ENCODE measurements around the gene KHDC4. TPM values are rescaled to one million over a fixed set of nuclear protein-coding genes. Genes with fewer than 3 reads are reported as not detected.
"Not testable (repeated sequence)": the region's sequence is repeated elsewhere in the genome, so short reads cannot be mapped to it uniquely, and the experiment has no call there.

The KHDC4 gene
- polyA plus RNA-seq, 4 donors, result 36.0 to 80.9 (median 53.2) TPM

DNA sequence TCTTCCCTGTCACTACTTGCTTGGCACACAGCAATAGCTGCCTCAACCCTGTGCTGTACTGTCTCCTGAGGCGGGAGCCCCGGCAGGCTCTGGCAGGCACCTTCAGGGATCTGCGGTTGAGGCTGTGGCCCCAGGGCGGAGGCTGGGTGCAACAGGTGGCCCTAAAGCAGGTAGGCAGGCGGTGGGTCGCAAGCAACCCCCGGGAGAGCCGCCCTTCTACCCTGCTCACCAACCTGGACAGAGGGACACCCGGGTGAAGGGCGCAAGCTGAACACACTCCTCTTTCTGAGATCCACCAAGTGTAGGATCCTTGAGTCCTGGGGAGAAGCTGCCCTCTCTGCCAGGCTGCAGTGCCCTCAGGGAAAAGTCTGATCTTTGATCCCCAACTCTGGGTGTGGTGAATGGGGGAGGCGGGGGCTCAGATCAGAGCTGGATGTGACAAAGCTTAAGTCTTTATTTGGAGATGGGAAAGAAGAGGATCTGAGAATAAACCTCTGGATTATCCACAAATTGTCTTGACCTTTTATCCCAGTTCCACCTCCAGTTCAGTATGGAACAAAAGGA, 8.4 kb upstream of the KHDC4 start:
- DNase-seq (ENCODE audit: low read depth in 4 of 4, low spot score in 3 of 4), result no peak

DNA sequence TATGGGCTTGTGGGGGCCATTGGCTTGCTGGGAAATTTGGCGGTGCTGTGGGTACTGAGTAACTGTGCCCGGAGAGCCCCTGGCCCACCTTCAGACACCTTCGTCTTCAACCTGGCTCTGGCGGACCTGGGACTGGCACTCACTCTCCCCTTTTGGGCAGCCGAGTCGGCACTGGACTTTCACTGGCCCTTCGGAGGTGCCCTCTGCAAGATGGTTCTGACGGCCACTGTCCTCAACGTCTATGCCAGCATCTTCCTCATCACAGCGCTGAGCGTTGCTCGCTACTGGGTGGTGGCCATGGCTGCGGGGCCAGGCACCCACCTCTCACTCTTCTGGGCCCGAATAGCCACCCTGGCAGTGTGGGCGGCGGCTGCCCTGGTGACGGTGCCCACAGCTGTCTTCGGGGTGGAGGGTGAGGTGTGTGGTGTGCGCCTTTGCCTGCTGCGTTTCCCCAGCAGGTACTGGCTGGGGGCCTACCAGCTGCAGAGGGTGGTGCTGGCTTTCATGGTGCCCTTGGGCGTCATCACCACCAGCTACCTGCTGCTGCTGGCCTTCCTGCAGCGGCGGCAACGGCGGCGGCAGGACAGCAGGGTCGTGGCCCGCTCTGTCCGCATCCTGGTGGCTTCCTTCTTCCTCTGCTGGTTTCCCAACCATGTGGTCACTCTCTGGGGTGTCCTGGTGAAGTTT, 7.8 kb upstream of the KHDC4 start:
- no peak for DNase-seq (ENCODE audit: low read depth in 4 of 4, low spot score in 3 of 4)

DNA sequence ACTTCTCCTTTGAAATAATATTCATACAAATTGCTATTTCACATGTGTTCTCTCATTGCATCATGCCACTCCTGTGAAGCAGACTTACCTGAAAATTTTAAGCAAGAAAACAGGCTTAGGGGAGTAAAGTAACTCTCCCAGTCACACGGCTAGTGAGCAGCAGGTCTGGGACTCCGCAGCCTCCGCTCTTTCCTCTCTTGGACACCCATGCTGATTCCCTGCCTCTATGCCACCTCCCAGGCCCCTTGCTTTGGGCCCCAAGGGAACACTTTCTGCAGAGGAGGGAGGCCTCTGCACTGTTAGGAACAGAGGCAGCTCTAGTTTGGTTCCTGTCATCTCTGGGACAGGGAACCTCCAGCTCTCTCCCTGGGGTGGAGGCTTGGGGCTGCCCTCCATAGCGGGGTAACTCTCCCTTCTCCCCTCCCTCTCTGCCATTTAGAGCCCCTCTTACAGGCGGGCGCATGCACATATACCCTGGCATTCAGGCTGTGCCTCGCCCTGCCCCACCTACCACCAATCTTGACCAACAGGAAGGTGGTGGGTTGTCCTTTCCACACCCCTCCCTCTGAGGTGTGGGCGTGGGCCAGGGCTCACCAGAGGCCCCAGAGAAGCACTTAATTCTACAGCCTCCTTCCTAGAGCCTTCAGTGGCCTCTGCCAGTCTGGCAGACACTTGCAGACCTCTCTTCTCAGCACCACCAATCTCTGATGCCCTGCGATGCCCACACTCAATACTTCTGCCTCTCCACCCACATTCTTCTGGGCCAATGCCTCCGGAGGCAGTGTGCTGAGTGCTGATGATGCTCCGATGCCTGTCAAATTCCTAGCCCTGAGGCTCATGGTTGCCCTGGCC, 7.0 kb upstream of the KHDC4 start, which contains the start of gene RXFP4:
Gene RXFP4, plus strand, starts transcription at position 646 of the 852 bp plus-strand sequence. Its CDS starts 72 bp downstream, at position 718.
- DNase-seq (ENCODE audit: low read depth in 4 of 4, low spot score in 3 of 4), result no peak

DNA sequence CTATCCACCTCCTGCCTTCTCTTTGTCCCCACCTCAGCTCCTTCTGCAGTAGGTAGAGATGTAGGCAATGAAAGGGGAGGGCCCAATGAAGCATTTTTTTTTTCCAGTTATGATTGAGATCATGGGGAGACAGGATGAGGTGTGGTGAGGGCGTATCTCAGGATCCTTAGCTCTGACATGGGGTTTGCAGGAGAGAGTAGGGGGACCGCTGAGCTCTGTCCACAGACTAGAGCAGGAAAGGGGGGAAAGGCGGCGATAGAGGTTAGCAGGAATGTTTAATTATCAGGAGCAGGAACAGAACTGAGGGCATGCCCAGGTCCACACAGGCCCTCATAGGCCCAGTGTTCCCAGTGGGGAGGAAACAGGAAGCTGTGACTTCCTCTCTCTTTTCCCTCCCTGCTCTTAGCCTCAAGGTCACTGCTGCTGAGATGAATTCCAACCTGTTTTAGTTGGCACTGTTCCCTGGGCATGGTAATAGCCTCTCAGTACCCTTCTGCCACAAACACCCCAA, 6.3 kb upstream of the KHDC4 start:
- no peak for DNase-seq (ENCODE audit: low read depth in 4 of 4, low spot score in 3 of 4)

DNA sequence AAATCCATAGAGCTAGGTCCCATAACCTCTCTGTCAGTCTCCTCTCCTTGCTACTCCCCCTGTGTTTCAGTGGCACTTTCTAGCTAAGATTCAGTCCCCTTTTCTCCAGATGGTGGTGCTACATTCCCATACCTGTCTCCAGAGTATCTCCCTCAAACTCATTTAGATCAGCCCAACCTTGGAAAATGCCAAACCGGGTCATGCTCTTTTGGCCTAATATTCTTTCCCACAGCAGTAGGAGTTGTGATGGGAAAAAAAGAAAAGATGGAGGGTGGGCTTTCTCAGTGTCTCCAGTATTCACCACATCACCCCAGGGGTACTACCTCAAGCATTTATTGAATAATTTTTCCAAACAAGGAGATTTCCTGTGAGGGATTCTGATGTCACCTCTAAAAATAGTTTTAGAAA, 4.0 kb upstream of the KHDC4 start:
- peak in 1 of 4 donors; percentile 64 for DNase-seq (ENCODE audit: low read depth in 4 of 4, low spot score in 3 of 4)

DNA sequence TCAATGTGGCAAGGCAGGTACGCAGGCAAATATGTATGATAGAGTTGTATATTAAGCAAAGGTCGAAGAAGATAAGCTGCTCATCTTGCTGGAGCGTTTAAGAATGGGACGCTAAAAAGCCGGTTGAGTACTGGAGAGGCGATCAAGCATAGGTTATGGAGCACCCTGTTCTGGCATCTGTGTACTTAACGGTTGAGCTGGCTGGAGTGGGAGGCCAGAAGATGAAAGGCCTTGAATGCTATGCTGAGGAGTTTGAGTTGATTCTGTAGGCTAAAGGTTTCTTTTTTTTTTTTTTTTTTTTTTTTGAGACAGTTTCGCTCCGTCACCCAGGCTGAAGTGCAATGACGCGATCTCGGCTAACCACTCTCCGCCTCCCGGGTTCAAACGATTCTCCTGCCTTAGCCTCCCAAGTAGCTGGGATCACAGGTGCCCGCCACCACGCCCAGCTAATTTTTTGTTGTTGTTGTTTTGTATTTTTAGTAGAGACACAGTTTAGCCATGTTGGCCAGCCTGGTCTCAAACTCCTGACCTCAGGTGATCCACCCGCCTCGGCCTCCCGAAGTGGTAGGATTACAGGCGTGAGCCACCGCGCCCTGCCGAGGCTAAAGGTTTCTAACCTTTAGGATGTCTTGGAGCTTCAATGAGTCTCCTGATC, 850 bp upstream of the KHDC4 start:
- no peak for DNase-seq (ENCODE audit: low read depth in 4 of 4, low spot score in 3 of 4)

DNA sequence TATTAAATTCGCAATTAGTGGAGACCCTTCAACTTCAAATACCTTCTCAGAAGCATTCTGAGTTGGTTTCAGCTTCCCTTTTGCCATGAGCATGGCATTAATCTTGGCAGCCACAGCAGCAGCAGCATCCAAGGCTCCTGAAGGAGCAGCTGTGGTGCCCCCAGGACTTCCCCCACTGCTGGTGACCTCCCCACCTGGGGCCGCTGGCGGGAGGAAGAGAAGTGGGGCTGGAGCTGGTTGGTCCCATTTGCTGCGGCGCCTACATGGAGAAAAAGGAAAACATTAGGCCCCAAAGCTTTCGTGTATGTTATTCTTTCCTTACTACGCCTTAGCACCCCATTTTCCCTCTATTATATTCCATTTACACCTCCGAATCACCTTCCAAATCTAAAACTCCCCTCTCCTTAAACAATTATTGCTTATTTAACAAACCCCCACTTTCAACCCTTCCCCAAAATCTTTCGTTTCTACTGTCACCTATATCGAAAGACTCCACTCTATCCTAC, 569 bp downstream of the KHDC4 start:
- no peak for DNase-seq (ENCODE audit: low read depth in 4 of 4, low spot score in 3 of 4)

DNA sequence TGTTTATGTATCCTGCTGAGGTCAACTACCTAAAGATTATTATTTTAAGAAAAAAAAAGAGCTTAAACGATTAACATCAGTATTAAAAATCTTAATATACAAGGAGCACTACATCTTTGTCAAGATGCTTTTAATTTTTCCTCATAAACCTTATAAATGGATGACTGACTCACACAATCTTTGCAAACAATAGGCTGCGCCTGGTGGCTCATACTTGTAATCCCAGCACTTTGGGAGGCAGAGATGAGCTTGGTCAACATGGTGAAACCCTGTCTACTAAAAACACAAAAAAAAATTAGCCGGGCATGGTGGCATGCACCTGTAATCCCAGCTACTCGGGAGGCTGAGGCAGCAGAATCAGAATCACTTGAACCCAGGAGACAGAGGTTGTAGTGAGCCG, 1.7 kb downstream of the KHDC4 start:
- DNase-seq (ENCODE audit: low read depth in 4 of 4, low spot score in 3 of 4), result no peak

DNA sequence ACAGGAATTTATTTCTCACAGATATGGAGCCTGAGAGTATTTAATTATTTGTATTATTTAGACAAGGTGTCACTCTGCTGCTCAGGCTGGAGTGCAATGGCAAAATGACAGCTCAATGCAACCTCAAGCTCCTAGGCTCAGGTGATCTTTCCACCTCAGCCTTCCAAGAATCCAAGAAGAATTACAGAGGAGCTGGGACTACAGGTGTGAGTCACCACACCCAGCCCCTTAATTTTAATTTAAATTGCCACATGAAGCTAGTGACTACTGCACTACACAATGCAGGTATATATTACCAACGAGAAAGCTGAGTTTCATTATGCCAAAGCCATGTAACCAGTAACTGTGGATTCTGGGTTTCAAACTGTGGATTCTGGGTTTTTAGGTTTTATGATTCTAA, 2.1 kb downstream of the KHDC4 start:
- no peak for DNase-seq (ENCODE audit: low read depth in 4 of 4, low spot score in 3 of 4)

DNA sequence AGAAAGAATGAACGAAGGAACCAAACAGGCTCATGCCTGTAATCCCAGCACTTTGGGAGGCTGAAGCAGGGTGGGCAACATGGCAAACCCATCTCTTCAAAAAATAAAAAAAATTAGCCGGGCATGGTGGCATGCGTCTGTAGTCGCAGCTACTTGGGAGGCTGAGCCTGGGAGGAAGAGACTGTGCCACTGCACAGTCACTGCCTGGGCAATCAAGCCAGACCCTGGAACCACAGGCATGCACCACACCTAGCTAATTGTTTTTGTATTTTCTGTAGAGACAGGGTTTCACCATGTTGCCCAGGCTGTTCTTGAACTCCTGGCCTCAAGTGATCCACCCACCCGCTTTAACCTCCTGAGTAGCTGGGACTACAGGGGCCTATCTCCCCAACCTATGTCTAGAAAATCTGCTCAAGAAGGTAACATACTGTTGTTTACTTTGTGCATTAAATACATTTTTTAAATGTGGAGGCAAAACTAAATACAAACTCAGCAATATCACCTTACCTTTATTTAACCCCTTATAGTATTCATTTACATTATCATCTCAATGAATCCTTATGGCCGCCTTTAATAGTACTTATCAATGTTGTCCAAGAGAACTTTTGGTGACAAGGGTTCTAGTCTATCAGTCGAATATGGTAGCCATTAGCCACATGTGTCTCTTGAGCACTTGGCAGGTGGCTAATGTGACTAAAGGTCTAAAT, 2.7 kb downstream of the KHDC4 start:
- DNase-seq (ENCODE audit: low read depth in 4 of 4, low spot score in 3 of 4), result no peak

DNA sequence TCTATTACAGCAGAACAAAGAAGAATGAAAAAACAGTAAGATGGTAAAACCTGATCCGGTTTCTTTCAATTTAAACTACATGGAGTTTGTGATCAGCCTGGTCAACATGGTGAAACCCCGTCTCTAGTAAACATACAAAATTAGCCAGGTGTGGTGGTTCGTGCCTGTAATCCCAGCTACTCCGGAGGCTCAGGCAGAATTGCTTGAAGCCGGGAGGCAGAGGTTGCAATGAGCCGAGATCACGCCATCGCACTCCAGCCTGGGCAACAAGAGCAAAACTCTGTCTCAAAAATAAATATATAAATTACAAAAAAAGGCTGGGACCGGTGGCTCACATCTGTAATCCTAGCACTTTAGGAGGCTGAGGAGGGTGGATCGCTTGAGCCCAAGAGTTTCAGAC, 3.5 kb downstream of the KHDC4 start:
- DNase-seq (ENCODE audit: low read depth in 4 of 4, low spot score in 3 of 4), result not testable (repeated sequence)

DNA sequence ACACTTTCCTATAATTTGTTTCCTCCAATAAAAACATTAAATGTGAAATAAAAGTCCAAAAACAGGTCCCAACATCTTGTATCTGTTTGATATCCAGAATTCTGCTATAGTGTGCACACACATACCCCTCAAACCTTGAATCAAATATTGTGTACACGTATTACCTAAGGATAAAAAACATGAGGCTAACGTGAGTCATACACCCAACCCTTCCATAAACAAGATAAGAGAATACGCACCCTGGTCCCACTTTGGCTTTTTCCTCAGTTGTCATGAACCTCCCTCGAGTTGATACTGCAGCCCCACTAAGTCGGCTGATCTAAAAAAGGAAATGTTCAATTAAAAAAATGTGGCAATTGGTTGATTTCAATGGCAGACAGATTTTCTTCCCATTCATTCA, 5.2 kb downstream of the KHDC4 start:
- DNase-seq (ENCODE audit: low read depth in 4 of 4, low spot score in 3 of 4), result no peak

DNA sequence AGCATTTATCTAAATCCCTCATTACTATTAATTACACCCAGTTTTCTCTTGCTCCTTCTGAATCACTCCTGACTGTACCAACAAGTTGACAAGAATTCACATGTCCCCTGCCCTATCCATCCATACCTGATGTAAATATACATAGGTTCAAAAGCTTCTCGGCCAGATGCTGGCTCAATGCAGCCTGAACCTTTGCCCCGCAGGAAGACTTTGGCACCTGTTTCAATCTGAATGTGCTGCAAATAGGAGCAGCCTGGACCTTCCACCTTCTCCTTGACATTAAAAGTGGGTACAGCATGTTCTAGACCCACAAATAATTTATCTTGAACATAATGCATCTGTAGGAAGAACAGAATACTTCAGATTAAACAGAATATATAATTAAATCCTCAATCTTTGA, 8.7 kb downstream of the KHDC4 start:
- no peak for DNase-seq (ENCODE audit: low read depth in 4 of 4, low spot score in 3 of 4)

DNA sequence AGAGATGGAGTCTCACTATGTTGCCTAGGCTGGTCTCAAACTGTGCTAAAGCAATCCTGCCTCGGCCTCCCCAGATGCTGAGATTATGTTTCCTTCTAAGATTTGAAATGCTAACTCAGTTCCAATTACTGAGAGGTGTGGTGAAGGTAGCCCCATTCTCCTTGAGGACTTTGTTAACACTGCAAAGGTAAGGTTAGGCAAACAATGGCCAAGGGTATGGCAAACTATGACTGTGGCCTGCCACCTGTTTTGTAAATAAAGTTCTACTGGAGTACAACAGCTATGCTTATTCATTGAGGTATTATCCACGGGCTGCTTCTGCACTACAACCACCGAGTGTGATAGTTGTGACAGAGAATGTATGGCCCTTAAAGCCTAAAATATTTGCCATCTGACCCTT, 13.5 kb downstream of the KHDC4 start:
- no peak for DNase-seq (ENCODE audit: low read depth in 4 of 4, low spot score in 3 of 4)

DNA sequence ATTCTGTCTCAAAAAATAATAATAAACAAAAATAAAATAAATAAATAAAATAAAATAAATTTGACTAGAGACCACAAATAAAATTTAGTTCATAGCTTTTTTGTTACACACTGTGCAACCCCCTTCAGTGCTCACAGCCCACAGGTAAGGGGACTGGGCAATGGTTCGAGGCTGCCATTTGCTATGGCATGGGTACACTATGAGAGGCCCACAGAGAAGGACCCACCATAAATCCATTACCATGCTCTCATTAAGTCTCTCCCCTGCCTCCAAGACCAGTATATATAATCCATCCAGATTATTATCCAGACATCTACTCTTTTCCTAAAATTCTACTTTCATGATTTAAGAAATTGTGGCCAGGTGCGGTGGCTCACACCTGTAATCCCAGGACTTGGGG, 14.4 kb downstream of the KHDC4 start:
- no peak for DNase-seq (ENCODE audit: low read depth in 4 of 4, low spot score in 3 of 4)

DNA sequence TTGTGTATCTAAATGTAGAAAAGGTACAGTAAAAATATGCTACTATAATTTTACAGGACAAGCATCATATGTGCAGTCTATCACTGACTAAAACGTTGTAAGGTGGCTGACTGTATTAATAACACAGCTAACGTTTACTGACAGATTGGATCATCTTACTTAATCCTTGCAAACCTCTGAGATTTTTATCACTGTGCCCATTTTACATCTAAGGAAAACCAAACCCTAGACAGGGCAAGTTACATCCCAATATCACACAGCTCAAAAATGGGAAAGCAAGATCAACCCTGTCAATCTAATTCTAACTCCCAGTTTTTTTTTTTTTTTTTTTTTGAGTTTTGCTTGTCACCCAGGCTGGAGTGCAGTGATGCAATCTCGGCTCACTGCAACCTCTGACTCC, 15.6 kb downstream of the KHDC4 start:
- DNase-seq (ENCODE audit: low read depth in 4 of 4, low spot score in 3 of 4), result no peak

DNA sequence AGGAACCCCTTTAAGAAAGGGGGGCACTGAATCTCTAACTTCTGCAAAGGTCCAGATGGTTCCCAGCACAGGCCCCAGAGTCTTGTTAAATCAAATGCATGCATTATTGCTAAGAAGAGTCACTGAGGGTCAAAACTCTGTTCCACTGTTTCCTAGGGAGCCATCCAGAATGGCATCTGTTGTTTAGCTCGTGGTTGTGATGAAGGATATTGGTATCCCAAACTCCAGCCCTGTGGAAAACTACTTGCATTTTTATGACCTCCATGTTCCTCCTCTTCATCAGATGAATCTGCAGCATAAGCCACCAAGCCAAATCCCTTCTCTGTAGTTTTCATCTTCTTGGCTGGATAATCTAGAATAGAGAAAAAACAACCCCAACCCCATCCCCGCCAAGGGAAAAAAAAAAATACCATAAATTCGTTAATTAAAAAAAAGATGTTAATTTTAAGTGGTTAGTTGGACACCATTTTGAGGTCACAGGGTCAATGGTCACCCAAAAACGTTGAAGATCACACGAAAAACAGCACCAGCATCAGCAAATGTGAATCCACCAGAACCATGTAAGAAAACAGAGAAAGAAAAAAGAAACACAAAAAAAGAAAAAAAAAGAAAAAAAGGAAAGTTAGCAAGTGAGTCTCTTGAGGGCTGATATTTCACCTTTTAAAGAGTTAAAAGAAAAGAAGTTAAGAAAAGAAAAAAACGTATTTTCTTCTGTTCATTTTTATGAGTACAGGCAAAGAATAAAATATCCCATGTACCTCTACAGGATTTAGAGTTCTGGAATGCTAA, 20.1 kb downstream of the KHDC4 start:
- DNase-seq (ENCODE audit: low read depth in 4 of 4, low spot score in 3 of 4), result no peak

DNA sequence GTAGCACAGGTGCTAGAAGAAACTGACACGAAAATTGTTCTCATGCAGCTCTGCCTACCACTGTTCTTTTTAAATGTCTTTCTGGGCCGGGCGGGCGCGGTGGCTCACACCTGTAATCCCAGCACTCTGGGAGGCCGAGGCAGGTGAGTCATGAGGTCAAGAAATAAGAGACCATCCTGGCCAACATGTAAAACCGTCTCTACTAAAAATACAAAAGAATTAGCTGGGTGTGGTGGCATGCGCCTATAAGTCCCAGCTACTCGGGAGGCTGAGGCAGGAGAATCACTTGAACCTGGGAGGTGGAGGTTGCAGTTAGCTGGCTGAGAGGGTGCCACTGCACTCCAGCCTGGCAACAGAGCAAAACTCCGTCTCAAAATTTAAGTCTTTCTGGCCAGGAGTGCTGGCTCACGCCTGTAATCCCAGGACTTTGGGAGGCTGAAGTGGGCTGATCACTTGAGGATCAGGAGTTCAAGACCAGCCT, 22.1 kb downstream of the KHDC4 start:
- DNase-seq (ENCODE audit: low read depth in 4 of 4, low spot score in 3 of 4), result no peak
